ENCODE data around the gene NUBP1. TPM values are rescaled to one million over a fixed set of nuclear protein-coding genes. Genes with fewer than 3 reads are reported as not detected.
A peak's percentile ranks its signal among the peaks of the same experiment; 100 is the strongest.

NUBP1 gene
- total RNA-seq, 1 experiment from 2014 or later = 17.3 TPM

GRCh38 chr16:10731790-10732189 is 11.9 kb upstream of the NUBP1 start:
- ChIA-PET CTCF (interaction anchor here (0.5 to 2.5 kb wide), 11 partner anchors 147 to 1660 kb away, joined by 3 to 26 read pairs (median 3); no protein-coding TSS in a partner anchor), POLR2A (no interaction called here)
- Mint-ChIP-seq H3K36me3 (ENCODE audit: insufficient read depth, unreplicated experiment) (no peaks in the 10 kb centered on the region), H3K4me1 (ENCODE audit: insufficient read depth, unreplicated experiment) (no peaks in the 10 kb centered on the region), H3K4me3 (ENCODE audit: unreplicated experiment) (no peak overlapping the region), H3K27ac (ENCODE audit: low read depth, unreplicated experiment) (no peak overlapping the region), H3K9me3 (ENCODE audit: unreplicated experiment) (no peaks in the 10 kb centered on the region), H3K27me3 (ENCODE audit: insufficient read depth, unreplicated experiment) (no peaks in the 10 kb centered on the region)
- BruUV-seq (replicated peaks) = no TSS peak
- DNase-seq (ENCODE audit: unreplicated experiment) = no peak
- TF ChIP-seq CTCF (IDR thresholded peaks at IDR 0.05; ENCODE audit: unreplicated experiment) = no peak
- intact Hi-C loops (cut with micrococcal nuclease) = no loop called here

- BruUV-seq (replicated peaks) = no TSS peak
- intact Hi-C loops (cut with micrococcal nuclease) = loop anchor here (1.0 to 5.0 kb wide), 5 partner anchors 156 to 480 kb away; partner anchors contain the start of gene EMP2
- H3K4me3 Mint-ChIP-seq (ENCODE audit: unreplicated experiment) = no peak overlapping the region
- no peaks in the 10 kb centered on the region for H3K36me3 Mint-ChIP-seq (ENCODE audit: insufficient read depth, unreplicated experiment)
- TF ChIP-seq CTCF (IDR thresholded peaks at IDR 0.05; ENCODE audit: unreplicated experiment) = peak; percentile 78
- H3K4me1 Mint-ChIP-seq (ENCODE audit: insufficient read depth, unreplicated experiment) = no peaks in the 10 kb centered on the region
- POLR2A ChIA-PET = interaction anchor here (1.1 kb wide), 1 partner anchor 223 kb away, joined by 5 read pairs; no protein-coding TSS in a partner anchor
- peak; percentile 80 for DNase-seq (ENCODE audit: unreplicated experiment)
- CTCF ChIA-PET = interaction anchor here (0.6 to 7.3 kb wide), 31 partner anchors 12 to 1598 kb away, joined by 3 to 179 read pairs (median 4); no protein-coding TSS in a partner anchor
- no peak overlapping the region for H3K27ac Mint-ChIP-seq (ENCODE audit: low read depth, unreplicated experiment)
- H3K9me3 Mint-ChIP-seq (ENCODE audit: unreplicated experiment) = no peaks in the 10 kb centered on the region
- no peaks in the 10 kb centered on the region for H3K27me3 Mint-ChIP-seq (ENCODE audit: insufficient read depth, unreplicated experiment)
Measured at GRCh38 chr16:10737068-10737625, 6.5 kb upstream of the NUBP1 start.

GRCh38 chr16:10738231-10739077 is 5.2 kb upstream of the NUBP1 start:
- no peak for TF ChIP-seq CTCF (IDR thresholded peaks at IDR 0.05; ENCODE audit: unreplicated experiment)
- Mint-ChIP-seq H3K36me3 (ENCODE audit: insufficient read depth, unreplicated experiment) (peaks cover 2% of the 10 kb centered on the region), H3K9me3 (ENCODE audit: unreplicated experiment) (no peaks in the 10 kb centered on the region), H3K4me3 (ENCODE audit: unreplicated experiment) (no peak overlapping the region), H3K27ac (ENCODE audit: low read depth, unreplicated experiment) (no peak overlapping the region), H3K27me3 (ENCODE audit: insufficient read depth, unreplicated experiment) (no peaks in the 10 kb centered on the region), H3K4me1 (ENCODE audit: insufficient read depth, unreplicated experiment) (peaks cover 6% of the 10 kb centered on the region)
- POLR2A ChIA-PET = interaction anchor here (0.6 to 0.9 kb wide), 3 partner anchors 14 to 481 kb away, joined by 3 to 4 read pairs (median 3); no protein-coding TSS in a partner anchor
- DNase-seq (ENCODE audit: unreplicated experiment) = peak; percentile 93
- no TSS peak for BruUV-seq (replicated peaks)
- intact Hi-C loops (cut with micrococcal nuclease) = loop anchor here (5.0 kb wide), 1 partner anchor 426 kb away; no protein-coding TSS in a partner anchor
- CTCF ChIA-PET = interaction anchor here (0.6 to 7.3 kb wide), 12 partner anchors 11 to 439 kb away, joined by 3 to 179 read pairs (median 4); no protein-coding TSS in a partner anchor

All from MCF 10A (cell line).